HUES64 (cell line): Measurements from ENCODE around the gene ATG10.

ENCODE experiments used
- H3K27ac ChIP-seq: 2 replicates; pipeline ENCODE4 v1.7.0; 2013; ENCODE audit warnings: low read depth, low read length, inconsistent platforms
- H3K27me3 ChIP-seq: 2 replicates; pipeline ENCODE4 v1.6.1; 2013; ENCODE audit warnings: mild to moderate bottlenecking, low read length; ENCODE audit not compliant: insufficient read depth
- H3K36me3 ChIP-seq: 2 replicates; pipeline ENCODE4 v1.6.1; 2013; ENCODE audit warnings: mild to moderate bottlenecking, low read length; ENCODE audit not compliant: insufficient read depth
- H3K4me1 ChIP-seq: 2 replicates; pipeline ENCODE4 v1.6.1; 2013; ENCODE audit warnings: mild to moderate bottlenecking, low read length, moderate library complexity; ENCODE audit not compliant: insufficient read depth
- H3K4me3 ChIP-seq: 2 replicates; pipeline ENCODE4 v1.5.1; 2013; ENCODE audit warnings: mild to moderate bottlenecking, low read length, moderate library complexity
- H3K9ac ChIP-seq: 2 replicates; pipeline ENCODE4 v1.6.1; 2013; ENCODE audit warnings: mild to moderate bottlenecking, low read depth, low read length
- H3K9me3 ChIP-seq: 2 replicates; pipeline ENCODE4 v1.6.1; 2013; ENCODE audit warnings: low read depth, low read length; ENCODE audit not compliant: insufficient read depth
- WGBS: fragments of 150-250, 120-280 bp; methylation state at CpG from one replicate; pipeline ENCODE4 v1.1.7; 2013; ENCODE audit warnings: missing lambda C conversion rate; 5-methylcytosine and 5-hydroxymethylcytosine counted together

The ATG10 gene

GRCh38 chr5:82197550-82197949 lies 225.7 kb downstream of the ATG10 start:
- no peak overlapping the region for H3K27ac ChIP-seq
- no peak overlapping the region for H3K4me3 ChIP-seq
- H3K4me1 ChIP-seq, result no peaks in the 10 kb centered on the region
- H3K27me3 ChIP-seq, result no peaks in the 10 kb centered on the region
- no peaks in the 10 kb centered on the region for H3K36me3 ChIP-seq
- H3K9me3 ChIP-seq, result no peaks in the 10 kb centered on the region
- 80% methylated on average over 1 of the region's 1 CpG for WGBS
- no peak overlapping the region for H3K9ac ChIP-seq

DNA sequence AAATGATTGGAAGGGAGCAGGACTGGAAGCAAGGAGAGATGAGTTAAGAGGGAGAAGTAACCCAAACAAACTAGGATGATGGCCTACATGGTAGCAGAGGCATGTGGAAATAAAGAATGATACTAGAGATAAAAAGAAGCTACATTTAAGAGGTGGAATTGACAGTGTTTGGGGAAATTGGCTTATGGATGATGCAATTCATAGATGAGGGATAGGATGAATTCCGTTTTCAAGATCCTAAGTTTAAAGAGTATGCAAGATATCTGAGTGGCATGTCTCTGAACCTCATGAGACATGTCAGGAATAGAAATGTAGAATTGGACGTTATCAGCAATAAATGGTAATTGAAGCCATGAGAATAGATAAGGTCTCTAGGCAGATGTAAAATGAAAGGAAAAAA lies 232.7 kb downstream of the ATG10 start:
- Histone ChIP-seq H3K9ac (no peak overlapping the region), H3K36me3 (no peaks in the 10 kb centered on the region), H3K27ac (no peak overlapping the region), H3K4me3 (no peak overlapping the region), H3K9me3 (no peaks in the 10 kb centered on the region), H3K4me1 (no peaks in the 10 kb centered on the region), H3K27me3 (no peaks in the 10 kb centered on the region)
- 91% methylated on average over 2 of the region's 2 CpGs for WGBS

DNA sequence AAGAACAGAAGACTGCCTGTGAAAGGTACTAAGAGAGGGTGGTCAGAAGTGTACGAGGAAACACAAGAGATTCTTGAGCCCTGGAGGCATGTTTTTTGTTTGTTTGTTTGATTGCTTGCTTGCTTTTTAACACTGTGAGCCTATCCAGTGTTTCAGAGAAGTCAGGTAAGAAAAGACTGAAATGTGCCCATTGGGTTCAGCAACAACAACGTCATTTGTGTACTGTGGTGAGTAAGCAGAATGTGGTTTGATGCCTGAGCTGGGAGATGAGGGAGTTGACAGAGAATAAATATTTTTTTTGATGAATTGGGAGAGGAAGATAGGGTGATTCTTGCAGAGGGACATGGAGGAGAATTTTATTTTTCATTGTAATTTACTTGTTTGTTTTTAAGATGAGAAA lies 233.2 kb downstream of the ATG10 start:
- Histone ChIP-seq H3K36me3 (no peaks in the 10 kb centered on the region), H3K4me3 (no peak overlapping the region), H3K27ac (no peak overlapping the region), H3K9me3 (no peaks in the 10 kb centered on the region), H3K9ac (no peak overlapping the region), H3K27me3 (no peaks in the 10 kb centered on the region), H3K4me1 (no peaks in the 10 kb centered on the region)
- WGBS, result 83% methylated on average over 2 of the region's 2 CpGs

DNA sequence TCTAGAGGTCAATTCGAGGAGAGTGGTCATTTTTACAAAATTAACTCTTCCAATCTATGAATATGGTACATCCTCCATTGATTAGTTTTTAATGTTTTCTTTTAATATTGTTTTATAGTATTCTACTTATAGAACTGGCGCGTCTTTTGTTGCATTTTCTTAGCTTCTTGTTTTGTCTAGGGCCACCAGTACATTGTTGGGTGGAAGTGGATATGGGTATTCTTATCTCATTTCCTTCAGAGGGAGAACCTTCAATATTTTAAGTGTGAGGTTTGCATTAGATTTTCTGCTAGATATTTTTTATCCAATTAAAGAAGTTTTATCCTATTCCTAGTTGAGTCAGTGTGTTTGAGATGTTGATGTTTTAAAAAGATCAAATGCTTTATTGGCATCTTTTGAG lies 236.5 kb downstream of the ATG10 start:
- Histone ChIP-seq H3K36me3 (no peaks in the 10 kb centered on the region), H3K9ac (no peak overlapping the region), H3K4me1 (no peaks in the 10 kb centered on the region), H3K4me3 (no peak overlapping the region), H3K27ac (no peak overlapping the region), H3K9me3 (no peaks in the 10 kb centered on the region), H3K27me3 (no peaks in the 10 kb centered on the region)
- no CpG with 5 or more reads among the region's 3 CpGs for WGBS

- 90% methylated on average over 1 of the region's 1 CpG for WGBS
- no peaks in the 10 kb centered on the region for H3K9me3 ChIP-seq
- no peak overlapping the region for H3K9ac ChIP-seq
- H3K4me3 ChIP-seq, result no peak overlapping the region
- no peaks in the 10 kb centered on the region for H3K27me3 ChIP-seq
- no peaks in the 10 kb centered on the region for H3K36me3 ChIP-seq
- no peaks in the 10 kb centered on the region for H3K4me1 ChIP-seq
- H3K27ac ChIP-seq, result no peak overlapping the region
Measured at GRCh38 chr5:82211855-82212572, 240.2 kb downstream of the ATG10 start.

GRCh38 chr5:82217917-82218316 lies 246.1 kb downstream of the ATG10 start:
- Histone ChIP-seq H3K36me3 (no peaks in the 10 kb centered on the region), H3K9me3 (no peaks in the 10 kb centered on the region)
- WGBS, result 79% methylated on average over 1 of the region's 1 CpG

GRCh38 chr5:82218374-82219156 lies 246.7 kb downstream of the ATG10 start:
- no peak overlapping the region for H3K27ac ChIP-seq
- peaks cover 2% of the 10 kb centered on the region; the same call in 1 of the 2 replicates for H3K4me1 ChIP-seq
- no peaks in the 10 kb centered on the region for H3K36me3 ChIP-seq
- no peaks in the 10 kb centered on the region for H3K27me3 ChIP-seq
- WGBS, result 96% methylated on average over 6 of the region's 7 CpGs
- no peak overlapping the region for H3K9ac ChIP-seq
- H3K4me3 ChIP-seq, result no peak overlapping the region
- H3K9me3 ChIP-seq, result no peaks in the 10 kb centered on the region

More at GRCh38 chr5:82217917-82218316, 246.1 kb downstream of the ATG10 start:
- Histone ChIP-seq H3K4me1 (peaks cover 2% of the 10 kb centered on the region; the same call in 1 of the 2 replicates), H3K27ac (no peak overlapping the region), H3K4me3 (no peak overlapping the region), H3K27me3 (no peaks in the 10 kb centered on the region), H3K9ac (no peak overlapping the region)

GRCh38 chr5:82221020-82221419 lies 249.2 kb downstream of the ATG10 start:
- Histone ChIP-seq H3K27ac (no peak overlapping the region), H3K36me3 (no peaks in the 10 kb centered on the region), H3K27me3 (no peaks in the 10 kb centered on the region), H3K9me3 (no peaks in the 10 kb centered on the region), H3K9ac (no peak overlapping the region), H3K4me3 (no peak overlapping the region), H3K4me1 (peaks cover 21% of the 10 kb centered on the region; the same call in 1 of the 2 replicates)
- WGBS, result 85% methylated on average over 2 of the region's 2 CpGs

GRCh38 chr5:82222597-82223574 lies 251.1 kb downstream of the ATG10 start:
- Histone ChIP-seq H3K27me3 (no peaks in the 10 kb centered on the region), H3K9me3 (no peaks in the 10 kb centered on the region), H3K9ac (no peak overlapping the region), H3K4me1 (peaks cover 21% of the 10 kb centered on the region; the same call in 1 of the 2 replicates), H3K4me3 (no peak overlapping the region), H3K27ac (no peak overlapping the region), H3K36me3 (no peaks in the 10 kb centered on the region)
- WGBS, result 93% methylated on average over 4 of the region's 5 CpGs

GRCh38 chr5:82225525-82226172 lies 253.8 kb downstream of the ATG10 start:
- Histone ChIP-seq H3K4me1 (peaks cover 21% of the 10 kb centered on the region; the same call in 1 of the 2 replicates), H3K27ac (no peak overlapping the region), H3K9me3 (no peaks in the 10 kb centered on the region), H3K27me3 (no peaks in the 10 kb centered on the region), H3K36me3 (no peaks in the 10 kb centered on the region), H3K4me3 (no peak overlapping the region), H3K9ac (no peak overlapping the region)
- whole genome bisulfite sequencing, result 31% methylated on average over 6 of the region's 7 CpGs
